OCI-LY1 (cell line): ENCODE results near the gene TNFRSF14.

ENCODE experiments used
- EZH2 ChIP-seq: fragments of 200-600 bp; sonication (generic), shearing (Covaris generic); IDR thresholded peaks from 2 replicates; pipeline ENCODE4 v1.8.0; 2017; ENCODE audit warnings: borderline replicate concordance, mixed run types, mild to moderate bottlenecking, antibody characterized with exemption, low read length, moderate library complexity, mixed read lengths
- TF ChIP-seq, protein P1 (sequence below): fragments of 200-600 bp; sonication (generic), shearing (Covaris generic); IDR thresholded peaks from 2 replicates; pipeline ENCODE4 v1.5.1; 2017; ENCODE audit warnings: mild to moderate bottlenecking, antibody characterized with exemption, low read length, moderate library complexity, mixed read lengths

DNA sequence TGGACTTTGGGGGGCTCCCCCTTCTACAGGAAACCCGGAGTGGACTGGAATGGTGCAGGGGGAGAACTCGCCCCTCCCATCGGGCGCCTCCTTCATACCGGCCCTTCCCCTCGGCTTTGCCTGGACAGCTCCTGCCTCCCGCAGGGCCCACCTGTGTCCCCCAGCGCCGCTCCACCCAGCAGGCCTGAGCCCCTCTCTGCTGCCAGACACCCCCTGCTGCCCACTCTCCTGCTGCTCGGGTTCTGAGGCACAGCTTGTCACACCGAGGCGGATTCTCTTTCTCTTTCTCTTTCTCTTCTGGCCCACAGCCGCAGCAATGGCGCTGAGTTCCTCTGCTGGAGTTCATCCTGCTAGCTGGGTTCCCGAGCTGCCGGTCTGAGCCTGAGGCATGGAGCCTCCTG is at the start of gene TNFRSF14:
- TF ChIP-seq, protein P1, sequence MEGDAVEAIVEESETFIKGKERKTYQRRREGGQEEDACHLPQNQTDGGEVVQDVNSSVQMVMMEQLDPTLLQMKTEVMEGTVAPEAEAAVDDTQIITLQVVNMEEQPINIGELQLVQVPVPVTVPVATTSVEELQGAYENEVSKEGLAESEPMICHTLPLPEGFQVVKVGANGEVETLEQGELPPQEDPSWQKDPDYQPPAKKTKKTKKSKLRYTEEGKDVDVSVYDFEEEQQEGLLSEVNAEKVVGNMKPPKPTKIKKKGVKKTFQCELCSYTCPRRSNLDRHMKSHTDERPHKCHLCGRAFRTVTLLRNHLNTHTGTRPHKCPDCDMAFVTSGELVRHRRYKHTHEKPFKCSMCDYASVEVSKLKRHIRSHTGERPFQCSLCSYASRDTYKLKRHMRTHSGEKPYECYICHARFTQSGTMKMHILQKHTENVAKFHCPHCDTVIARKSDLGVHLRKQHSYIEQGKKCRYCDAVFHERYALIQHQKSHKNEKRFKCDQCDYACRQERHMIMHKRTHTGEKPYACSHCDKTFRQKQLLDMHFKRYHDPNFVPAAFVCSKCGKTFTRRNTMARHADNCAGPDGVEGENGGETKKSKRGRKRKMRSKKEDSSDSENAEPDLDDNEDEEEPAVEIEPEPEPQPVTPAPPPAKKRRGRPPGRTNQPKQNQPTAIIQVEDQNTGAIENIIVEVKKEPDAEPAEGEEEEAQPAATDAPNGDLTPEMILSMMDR = no peak
- no peak for TF ChIP-seq EZH2
